SIG-M5 treated with dmso at 0.1 percent for 504 hours (cell line): ENCODE measurements around the gene CHD6.

ENCODE experiments used
- DNase-seq: peaks from one replicate; lab custom pipeline; 2025; ENCODE audit not compliant: unreplicated experiment; lab: John Stamatoyannopoulos, UW

Gene CHD6

DNA sequence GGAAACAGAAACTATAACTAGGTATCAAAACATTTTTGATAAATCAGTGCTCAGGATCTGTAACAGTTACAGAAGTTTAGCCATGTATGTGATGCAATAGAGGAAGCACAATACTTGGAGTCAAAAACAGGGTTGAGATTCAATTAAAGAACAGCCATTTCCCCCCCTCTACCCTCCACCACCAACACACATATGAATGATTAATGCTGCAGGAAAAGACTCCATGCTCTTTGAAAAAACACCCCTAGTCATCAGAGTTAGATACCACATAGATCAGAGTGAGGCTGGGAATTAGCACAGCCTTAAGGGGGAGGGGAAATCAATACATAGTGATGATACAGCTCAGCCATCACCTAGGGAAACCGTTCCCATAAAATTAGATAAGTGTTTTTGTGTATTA, 142.7 kb downstream of the CHD6 start:
- no peak for DNase-seq

GRCh38 chr20:41470362-41471095, 147.6 kb downstream of the CHD6 start:
- no peak for DNase-seq

- no peak for DNase-seq
Observed at GRCh38 chr20:41469868-41470267, 148.3 kb downstream of the CHD6 start.

DNA sequence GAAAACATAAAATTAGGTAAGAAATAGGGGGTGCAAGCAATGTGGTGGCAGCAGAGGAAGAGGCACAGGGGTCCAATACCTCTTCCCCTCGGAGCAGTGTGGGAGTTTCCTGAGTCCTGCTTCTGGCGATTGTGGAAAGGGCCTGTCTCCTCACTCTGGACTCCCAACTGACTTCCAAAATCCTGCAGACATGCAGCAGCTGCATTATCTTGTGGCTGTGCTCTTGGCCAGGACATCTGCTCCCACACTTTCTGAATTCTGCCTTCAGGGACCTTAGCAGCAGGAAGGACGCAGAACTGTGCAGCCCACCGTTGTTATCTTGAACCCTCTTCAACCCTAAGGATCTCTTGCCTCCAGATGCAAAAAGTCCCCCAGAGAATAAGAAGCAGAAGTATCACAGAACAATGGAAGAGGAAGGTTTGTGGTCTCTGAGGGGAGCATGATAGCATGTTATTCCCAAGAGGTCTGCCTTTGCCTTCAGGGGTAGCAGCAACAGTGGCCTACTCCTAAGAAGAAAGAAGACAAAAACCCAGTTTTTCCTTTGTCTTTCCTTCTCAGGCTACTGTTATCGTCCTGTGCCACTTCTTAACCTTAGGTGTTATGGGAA, 149.1 kb downstream of the CHD6 start:
- DNase-seq, result no peak

DNA sequence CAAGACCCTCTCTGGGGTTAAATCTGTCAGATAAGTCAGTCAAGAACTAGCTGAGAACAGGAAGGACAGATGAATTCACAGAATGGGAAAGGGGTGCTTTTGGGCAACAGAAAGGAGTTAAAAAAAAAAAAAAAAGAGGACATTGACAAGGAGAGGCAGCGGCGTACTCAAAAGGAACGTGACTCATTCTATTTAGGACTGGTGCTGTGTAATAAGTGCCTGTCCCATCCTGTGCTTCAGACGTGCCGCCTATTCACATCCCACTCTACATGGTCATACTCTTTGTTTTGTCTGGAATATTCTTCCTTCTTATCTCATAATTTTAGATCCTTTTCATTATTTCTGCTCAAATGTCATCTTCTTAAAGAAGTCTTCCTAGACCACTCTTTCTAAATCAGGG, 150.5 kb downstream of the CHD6 start:
- DNase-seq, result no peak

- DNase-seq, result no peak
Observed at GRCh38 chr20:41467220-41467619, 151.0 kb downstream of the CHD6 start.

GRCh38 chr20:41463567-41463966, 154.6 kb downstream of the CHD6 start:
- no peak for DNase-seq

DNA sequence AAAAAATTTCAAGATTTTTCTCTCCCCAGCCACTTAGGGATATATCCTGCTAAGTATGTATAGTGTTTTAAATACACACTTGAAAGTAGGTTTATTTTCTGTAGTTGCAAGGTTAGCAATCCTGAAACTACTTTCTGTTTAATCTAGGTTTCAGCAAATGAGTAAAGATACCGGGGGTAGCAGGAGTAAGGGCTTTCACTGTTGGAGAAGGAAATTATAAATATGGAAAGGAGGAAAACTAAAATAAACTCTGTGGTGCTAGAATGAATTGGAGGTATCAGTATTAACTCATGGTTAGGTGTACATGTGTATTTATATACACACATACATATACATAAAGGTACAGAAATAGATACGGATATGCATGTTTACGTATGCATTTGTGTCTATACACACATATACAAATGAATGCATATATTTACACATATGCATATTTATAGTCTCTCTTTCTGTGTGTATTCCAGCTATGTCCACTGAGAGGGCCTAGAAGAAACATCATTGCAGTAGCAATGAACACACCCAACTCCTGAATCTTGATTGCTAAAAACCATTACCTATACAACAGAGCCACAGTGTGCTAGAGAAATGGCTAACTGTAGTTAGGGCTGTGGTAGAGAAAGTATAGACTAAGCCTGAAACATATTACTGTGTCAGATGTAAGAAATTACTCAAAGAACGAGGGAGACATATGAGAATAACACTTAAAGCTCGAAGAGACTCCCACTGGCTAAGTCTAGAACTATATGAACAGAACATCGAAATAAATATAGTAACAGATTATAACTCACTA, 155.6 kb downstream of the CHD6 start:
- DNase-seq, result no peak

DNA sequence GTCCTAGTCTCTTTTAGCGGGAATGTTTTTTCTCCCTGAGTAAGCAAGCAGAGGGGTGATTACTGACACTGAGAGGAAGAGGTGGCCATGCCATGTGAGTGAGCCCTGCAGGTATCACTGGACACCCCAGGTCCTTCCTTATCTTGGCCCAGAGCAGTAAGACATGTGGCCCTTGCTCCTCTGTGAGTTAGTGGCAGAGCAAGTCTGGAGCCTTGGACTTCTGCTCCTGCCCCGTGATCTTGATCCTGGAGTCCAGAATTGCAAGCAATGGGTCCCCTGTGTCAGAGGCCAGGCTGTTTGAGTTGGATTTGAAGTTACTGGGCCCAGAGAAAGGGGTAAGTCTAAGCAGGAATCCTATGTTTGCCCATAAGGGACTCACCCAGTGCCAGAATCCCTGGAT, 159.4 kb downstream of the CHD6 start:
- DNase-seq, result no peak

DNA sequence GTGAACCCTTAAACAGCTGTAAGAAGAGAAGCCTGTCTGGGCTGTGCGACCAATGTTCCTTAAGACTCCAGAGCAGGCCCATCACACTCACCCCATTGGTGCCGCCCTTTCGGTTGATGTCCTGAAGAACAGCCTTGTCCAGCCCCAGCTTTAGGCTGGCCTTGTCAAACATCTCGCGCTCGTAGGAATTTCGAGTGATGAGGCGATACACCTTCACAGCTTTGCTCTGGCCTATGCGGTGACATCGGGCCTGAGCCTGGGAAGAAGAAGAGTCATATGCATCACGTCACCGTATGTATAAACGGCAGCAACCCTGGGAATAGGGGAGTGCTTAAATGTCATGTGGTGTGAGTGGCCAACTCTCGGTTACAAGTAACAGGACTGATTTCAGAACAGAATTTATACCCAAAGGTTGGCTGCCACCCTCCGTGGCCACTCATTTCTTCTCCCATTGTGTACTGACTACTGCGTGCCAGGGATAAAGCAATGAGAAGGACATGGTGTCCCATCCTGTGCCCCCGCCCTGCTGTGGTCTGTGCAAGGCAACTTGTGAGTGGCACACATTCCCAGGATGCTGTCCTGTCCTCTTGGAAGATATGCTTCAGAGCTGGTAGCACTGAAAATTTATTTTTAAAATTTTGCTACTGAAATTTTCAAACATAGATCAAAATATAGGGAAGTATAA, 160.9 kb downstream of the CHD6 start:
- no peak for DNase-seq

DNA sequence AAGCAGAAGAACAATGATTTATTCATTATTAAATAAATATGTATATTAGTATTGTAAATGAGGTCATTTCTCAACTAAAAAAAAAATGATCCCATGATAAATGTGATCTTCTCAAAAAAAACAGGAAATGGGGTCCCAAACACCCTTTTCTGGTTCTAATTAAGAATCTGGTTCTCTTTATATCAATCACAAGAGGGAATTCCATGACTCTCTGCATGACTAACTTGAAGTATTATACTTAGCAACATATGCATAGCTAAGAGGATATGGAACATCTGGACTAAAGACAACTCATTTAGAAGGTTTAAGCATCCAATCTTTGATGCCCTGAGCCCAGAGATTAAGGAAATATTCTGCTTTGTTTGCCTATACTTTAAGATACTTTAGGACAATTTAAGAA, 161.8 kb downstream of the CHD6 start:
- no peak for DNase-seq

DNA sequence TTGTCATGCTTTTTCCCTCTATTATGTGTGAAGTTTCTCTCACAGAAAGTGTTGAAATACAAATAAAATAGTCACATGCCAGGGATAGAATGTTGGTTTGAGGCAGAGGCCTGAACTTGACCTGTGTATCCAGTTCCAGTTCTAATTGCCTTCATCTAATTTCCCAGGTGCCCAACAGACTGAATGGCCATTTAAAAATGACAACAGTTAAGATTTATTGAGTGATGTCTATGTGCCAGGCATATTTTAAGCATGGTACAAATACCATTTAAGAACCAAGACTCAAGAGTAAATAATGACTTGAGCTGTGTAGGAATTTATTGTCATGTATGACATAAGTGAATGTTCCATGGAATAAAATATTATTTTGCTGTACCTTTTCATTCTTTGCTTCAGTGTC, 163.9 kb downstream of the CHD6 start:
- DNase-seq, result no peak

DNA sequence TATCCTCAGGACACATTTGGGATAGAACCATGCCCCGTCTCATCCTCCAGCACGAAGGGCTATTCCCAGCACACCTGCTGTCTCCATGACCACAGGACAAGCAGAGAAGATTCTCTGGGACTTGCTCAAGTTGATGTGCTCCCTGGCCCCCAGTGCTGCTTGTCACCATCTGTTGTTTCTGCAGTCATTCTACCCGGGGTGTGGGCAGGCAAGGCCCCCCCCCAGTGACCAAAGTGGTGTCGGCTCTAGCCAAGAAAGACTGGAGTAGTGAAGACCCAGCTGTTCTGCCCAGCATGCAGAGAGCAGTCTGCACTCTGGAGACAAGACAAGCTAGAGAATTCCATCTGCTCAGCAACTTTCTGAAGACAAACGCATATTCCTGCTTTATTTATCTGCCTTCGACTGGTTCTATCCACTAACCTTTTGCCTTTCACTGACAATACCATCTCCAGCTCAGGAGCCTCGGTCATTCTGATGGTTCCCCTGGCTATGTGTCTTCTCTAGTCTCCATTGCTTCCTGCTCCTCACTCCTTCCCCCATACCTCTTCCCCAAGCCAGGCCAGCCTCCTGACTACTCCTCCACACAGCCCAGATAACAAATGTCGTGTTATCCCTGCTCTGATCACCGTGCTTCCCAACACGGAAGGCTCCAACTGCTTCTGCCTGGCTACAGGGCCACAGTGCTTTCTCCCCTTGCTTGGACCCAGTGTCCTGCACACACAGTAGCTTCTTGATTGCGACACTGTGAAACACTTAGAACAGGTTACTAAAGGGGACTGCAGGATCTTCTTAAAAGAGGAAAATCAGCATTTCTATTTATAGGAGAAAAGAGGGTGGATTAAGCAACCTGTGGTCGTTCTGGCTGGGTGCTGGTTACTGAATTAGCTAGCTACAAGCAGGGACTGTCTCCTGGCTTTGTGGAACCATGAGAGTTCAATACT, 164.9 kb downstream of the CHD6 start:
- DNase-seq, result peak; percentile 35

DNA sequence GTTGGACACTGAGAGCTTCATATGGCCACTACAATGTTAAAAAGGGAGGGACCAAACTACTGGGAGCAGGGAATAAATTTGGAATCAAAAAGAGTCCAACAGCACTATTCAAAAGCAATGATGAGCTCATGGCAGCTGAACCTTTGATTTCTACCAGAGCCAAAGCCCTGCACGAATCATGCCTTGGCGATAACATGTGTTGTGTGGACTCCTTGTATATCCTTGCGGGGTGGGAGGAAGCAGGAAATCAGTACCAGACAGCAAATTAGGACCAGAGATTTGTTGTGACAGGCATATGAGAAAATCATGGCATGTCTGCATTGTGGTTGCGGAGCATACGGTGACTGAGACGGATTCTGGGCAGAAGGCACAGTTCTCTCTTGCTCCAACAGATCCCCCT, 166.0 kb downstream of the CHD6 start:
- DNase-seq, result no peak

DNA sequence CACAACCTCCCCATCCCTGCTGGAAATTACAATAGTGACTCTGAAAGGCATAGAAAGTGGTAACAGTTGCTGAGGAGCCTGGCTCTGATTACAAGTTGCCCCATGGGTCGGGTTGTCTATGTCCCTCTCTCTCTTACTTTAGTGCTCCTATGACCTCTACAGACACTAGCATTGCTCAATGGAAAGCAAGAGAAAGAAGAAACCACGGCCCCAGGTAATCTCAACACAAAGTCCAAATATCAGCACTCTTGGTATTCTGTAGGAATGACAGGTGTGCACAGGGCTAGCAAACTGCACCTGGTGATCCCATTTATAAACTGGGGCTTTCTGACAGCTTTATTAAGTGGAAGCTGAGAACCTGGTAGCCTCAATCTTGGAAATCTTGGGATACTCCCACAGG, 171.2 kb downstream of the CHD6 start:
- DNase-seq, result no peak

GRCh38 chr20:41446456-41446855, 171.7 kb downstream of the CHD6 start:
- no peak for DNase-seq

GRCh38 chr20:41444821-41445220, 173.4 kb downstream of the CHD6 start:
- DNase-seq, result no peak

GRCh38 chr20:41443691-41444090, 174.5 kb downstream of the CHD6 start:
- DNase-seq, result peak; percentile 69

DNA sequence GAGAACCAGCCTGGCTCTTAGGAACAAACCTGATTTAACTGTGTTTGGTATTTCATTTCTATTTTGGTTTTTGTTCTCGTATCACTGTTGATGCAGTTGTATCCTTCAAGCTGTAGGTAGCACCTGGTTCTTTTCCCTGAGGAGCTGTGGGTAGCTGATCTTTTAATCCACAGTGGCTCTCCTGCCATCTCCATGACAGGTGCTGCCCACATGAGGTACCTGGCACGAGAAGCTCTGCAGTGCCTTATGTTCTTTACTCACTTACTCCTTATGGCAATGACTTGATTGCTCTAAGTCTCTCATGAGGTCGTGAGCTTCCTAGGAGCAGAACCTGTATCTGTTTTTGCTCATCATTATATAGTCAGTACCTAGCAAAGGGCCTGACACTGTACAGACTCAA, 177.3 kb downstream of the CHD6 start:
- no peak for DNase-seq

GRCh38 chr20:41437836-41438235, 180.3 kb downstream of the CHD6 start:
- no peak for DNase-seq

- DNase-seq, result peak; percentile 83
Observed at GRCh38 chr20:41436679-41437078, 181.5 kb downstream of the CHD6 start.
